CD4-positive, alpha-beta memory T cell (primary cell): Measurements from ENCODE around the gene TNIK. TPM values are rescaled to one million over a fixed set of nuclear protein-coding genes. Genes with fewer than 3 reads are reported as not detected.

Experiments used
- CTCF ChIA-PET: fragments of 350-600 bp; sonication (Branson Sonifier 250); formaldehyde crosslinking; loops from one replicate; lab custom pipeline; 2021; ENCODE audit warnings: inconsistent platforms; ENCODE audit not compliant: partially characterized antibody; lab: Charles Lee
- POLR2A ChIA-PET: fragments of 350-600 bp; sonication (Branson Sonifier 250); formaldehyde crosslinking; loops from one replicate; lab custom pipeline; 2021; ENCODE audit not compliant: partially characterized antibody; lab: Charles Lee
- DNase-seq, 5 donors: peaks; one replicate each; pipeline versions ENCODE4 v3.0.0 to v3.0.0-alpha.2; 2020 to 2022; ENCODE audit warnings: mixed read lengths in 1 of 5
- H3K27ac ChIP-seq: one replicate; pipeline ENCODE4 v1.7.0; 2013; ENCODE audit warnings: low read depth, low read length
- H3K27me3 ChIP-seq: 2 replicates; pipeline ENCODE4 v1.7.0; 2013; ENCODE audit warnings: mild to moderate bottlenecking, low read length, moderate library complexity; ENCODE audit not compliant: insufficient read depth
- H3K36me3 ChIP-seq: 2 replicates; pipeline ENCODE4 v1.7.0; 2013; ENCODE audit warnings: mild to moderate bottlenecking, low read length, moderate library complexity; ENCODE audit not compliant: insufficient read depth
- H3K4me1 ChIP-seq: 2 replicates; pipeline ENCODE4 v1.7.0; 2013; ENCODE audit warnings: mild to moderate bottlenecking, low read length, moderate library complexity; ENCODE audit not compliant: insufficient read depth
- H3K4me3 ChIP-seq, 2 donors: one replicate each; pipeline ENCODE4 v1.7.0; 2013; ENCODE audit warnings: low read length in 2 of 2, mild to moderate bottlenecking in 1 of 2
- H3K9me3 ChIP-seq, 2 donors: one replicate each; pipeline ENCODE4 v1.7.0; 2013; ENCODE audit warnings: low read length in 2 of 2, control low read depth in 1 of 2; ENCODE audit not compliant: control insufficient read depth in 1 of 2
- H3K27ac Mint-ChIP-seq, 7 donors: one replicate each; pipeline ENCODE4 v1.8.0; 2020 to 2021; ENCODE audit warnings: mixed read lengths in 7 of 7, mild to moderate bottlenecking in 6 of 7, inconsistent platforms in 3 of 7, moderate library complexity in 3 of 7
- H3K27me3 Mint-ChIP-seq, 2 donors: one replicate each; pipeline ENCODE4 v1.8.0; 2020 to 2021; ENCODE audit warnings: mixed read lengths in 2 of 2
- H3K36me3 Mint-ChIP-seq, 2 donors: one replicate each; pipeline ENCODE4 v1.8.0; 2020 to 2021; ENCODE audit warnings: mixed read lengths in 2 of 2, inconsistent platforms in 1 of 2, mild to moderate bottlenecking in 1 of 2
- H3K4me1 Mint-ChIP-seq, 4 donors: one replicate each; pipeline ENCODE4 v1.8.0; 2020 to 2021; ENCODE audit warnings: mixed read lengths in 4 of 4, mild to moderate bottlenecking in 1 of 4
- H3K4me3 Mint-ChIP-seq, 8 donors: one replicate each; pipeline ENCODE4 v1.8.0; 2020 to 2021; ENCODE audit warnings: mixed read lengths in 8 of 8, mild to moderate bottlenecking in 7 of 8, moderate library complexity in 6 of 8, inconsistent platforms in 3 of 8
- H3K9me3 Mint-ChIP-seq, 8 donors: one replicate each; pipeline ENCODE4 v1.8.0; 2020 to 2021; ENCODE audit warnings: mixed read lengths in 8 of 8, mild to moderate bottlenecking in 5 of 8, inconsistent platforms in 3 of 8, moderate library complexity in 1 of 8
- intact Hi-C: fragments of 100-400 bp; cut with micrococcal nuclease; formaldehyde crosslinking; loops from one replicate; pipeline ENCODE4 v1.15.1; 2023
- polyA plus RNA-seq, 2 donors: library from polyadenylated mRNA; unstranded; fragments of 300-500 nt; fragmentation: Illumina TruSeq; gene quantifications; one replicate each; pipeline ENCODE4 v1.2.3, GENCODE V29; 2021
- total RNA-seq, 2 experiments: library from RNA; stranded (reverse); gene quantifications; one replicate each; pipeline ENCODE4 v1.2.3, GENCODE V29; 2021

Gene TNIK
- total and polyA plus RNA-seq, 4 experiments from 2014 or later: 14.6 to 93.5 (median 58.1) TPM

GRCh38 chr3:171258316-171258715 lies 201.9 kb downstream of the TNIK start:
- H3K9me3 Mint-ChIP-seq: peaks cover 0 to 7% (median 0%) of the 10 kb centered on the region in 8 donors
- no peak overlapping the region for H3K4me3 ChIP-seq
- no peak for DNase-seq
- H3K27ac ChIP-seq: peak overlapping the region; percentile 68
- H3K36me3 ChIP-seq: no peaks in the 10 kb centered on the region
- H3K36me3 Mint-ChIP-seq: peaks cover 0 to 2% of the 10 kb centered on the region in 2 donors
- H3K4me1 ChIP-seq: peaks cover 99% of the 10 kb centered on the region
- H3K4me1 Mint-ChIP-seq: peaks cover 82 to 99% (median 89%) of the 10 kb centered on the region in 4 donors
- intact Hi-C loops: loop anchor here (5.0 kb wide), 1 partner anchor 204 kb away; the partner anchor contains the start of gene TNIK
- H3K9me3 ChIP-seq: no peaks in the 10 kb centered on the region
- POLR2A ChIA-PET: interaction anchor here (1.0 to 7.0 kb wide), 6 partner anchors 9 to 202 kb away, joined by 3 to 59 read pairs (median 7); partner anchors contain the start of gene TNIK
- CTCF ChIA-PET: interaction anchor here (0.8 to 3.9 kb wide), 3 partner anchors 9 to 34 kb away, joined by 3 to 17 read pairs (median 4); no protein-coding TSS in a partner anchor
- peak overlapping the region in 4 of 8 donors; percentile 3 to 87 (median 63) for H3K4me3 Mint-ChIP-seq
- H3K27me3 Mint-ChIP-seq: no peaks in the 10 kb centered on the region
- H3K27ac Mint-ChIP-seq: peak overlapping the region in 6 of 7 donors; percentile 90 to 97 (median 96)
- H3K27me3 ChIP-seq: no peaks in the 10 kb centered on the region

- ChIA-PET POLR2A (interaction anchor here (1.0 to 7.0 kb wide), 8 partner anchors 9 to 203 kb away, joined by 3 to 59 read pairs (median 7); partner anchors contain the start of gene TNIK), CTCF (interaction anchor here (1.3 to 3.9 kb wide), 2 partner anchors 8 to 34 kb away, joined by 3 to 17 read pairs; no protein-coding TSS in a partner anchor)
- peaks cover 99% of the 10 kb centered on the region for H3K4me1 ChIP-seq
- Mint-ChIP-seq H3K4me1 (peaks cover 80 to 97% (median 88%) of the 10 kb centered on the region in 4 donors), H3K36me3 (peaks cover 0 to 4% of the 10 kb centered on the region in 2 donors), H3K27ac (peak overlapping the region in 6 of 7 donors; percentile 90 to 97 (median 96)), H3K4me3 (peak overlapping the region in 7 of 8 donors; percentile 32 to 87 (median 52)), H3K9me3 (peaks cover 0 to 7% (median 0%) of the 10 kb centered on the region in 8 donors), H3K27me3 (no peaks in the 10 kb centered on the region)
- DNase-seq: peak in 2 of 5 donors; percentile 31 to 33
- H3K4me3 ChIP-seq: peak overlapping the region in 1 of 2 donors; percentile 9
- no peaks in the 10 kb centered on the region for H3K36me3 ChIP-seq
- peak overlapping the region; percentile 68 for H3K27ac ChIP-seq
- H3K27me3 ChIP-seq: no peaks in the 10 kb centered on the region
- no peaks in the 10 kb centered on the region for H3K9me3 ChIP-seq
- intact Hi-C loops: loop anchor here (2.0 to 5.0 kb wide), 2 partner anchors 17 to 205 kb away; partner anchors contain the start of gene TNIK
Measured at GRCh38 chr3:171257251-171258203, 202.7 kb downstream of the TNIK start.

GRCh38 chr3:171256445-171257250 lies 203.6 kb downstream of the TNIK start:
- no peaks in the 10 kb centered on the region for H3K9me3 ChIP-seq
- peak overlapping the region; percentile 26 to 87 (median 57) for H3K4me3 Mint-ChIP-seq
- no peaks in the 10 kb centered on the region for H3K27me3 ChIP-seq
- ChIA-PET POLR2A (interaction anchor here (1.8 to 7.0 kb wide), 5 partner anchors 10 to 32 kb away, joined by 4 to 59 read pairs (median 7); no protein-coding TSS in a partner anchor), CTCF (interaction anchor here (1.0 to 3.9 kb wide), 6 partner anchors 7 to 73 kb away, joined by 3 to 17 read pairs (median 4); no protein-coding TSS in a partner anchor)
- peaks cover 0 to 7% (median 0%) of the 10 kb centered on the region in 8 donors for H3K9me3 Mint-ChIP-seq
- H3K4me1 Mint-ChIP-seq: peaks cover 81 to 97% (median 90%) of the 10 kb centered on the region in 4 donors
- intact Hi-C loops: loop anchor here (2.0 to 5.0 kb wide), 2 partner anchors 18 to 206 kb away; partner anchors contain the start of gene TNIK
- no peaks in the 10 kb centered on the region for H3K36me3 ChIP-seq
- peak overlapping the region; percentile 68 for H3K27ac ChIP-seq
- no peak for DNase-seq
- H3K4me1 ChIP-seq: peaks cover 99% of the 10 kb centered on the region
- H3K4me3 ChIP-seq: peak overlapping the region in 1 of 2 donors; percentile 16
- peak overlapping the region in 6 of 7 donors; percentile 90 to 97 (median 96) for H3K27ac Mint-ChIP-seq
- peaks cover 5 to 8% of the 10 kb centered on the region in 2 donors for H3K36me3 Mint-ChIP-seq
- no peaks in the 10 kb centered on the region for H3K27me3 Mint-ChIP-seq

GRCh38 chr3:171255236-171255806 lies 204.9 kb downstream of the TNIK start:
- H3K36me3 Mint-ChIP-seq: peaks cover 5 to 8% of the 10 kb centered on the region in 2 donors
- H3K9me3 ChIP-seq: no peaks in the 10 kb centered on the region
- H3K4me3 Mint-ChIP-seq: peak overlapping the region; percentile 31 to 87 (median 78)
- intact Hi-C loops: loop anchor here (5.0 kb wide), 1 partner anchor 207 kb away; the partner anchor contains the start of gene TNIK
- H3K9me3 Mint-ChIP-seq: peaks cover 0 to 7% (median 0%) of the 10 kb centered on the region in 8 donors
- H3K4me1 ChIP-seq: peaks cover 100% of the 10 kb centered on the region
- H3K27ac ChIP-seq: peak overlapping the region; percentile 68
- peak overlapping the region in 6 of 7 donors; percentile 90 to 97 (median 96) for H3K27ac Mint-ChIP-seq
- no peaks in the 10 kb centered on the region for H3K36me3 ChIP-seq
- ChIA-PET CTCF (interaction anchor here (0.8 to 1.7 kb wide), 9 partner anchors 10 to 310 kb away, joined by 3 to 4 read pairs (median 3); no protein-coding TSS in a partner anchor), POLR2A (interaction anchor here (0.7 to 7.0 kb wide), 14 partner anchors 9 to 268 kb away, joined by 3 to 59 read pairs (median 6); partner anchors contain the start of gene TNIK)
- no peaks in the 10 kb centered on the region for H3K27me3 Mint-ChIP-seq
- H3K4me1 Mint-ChIP-seq: peaks cover 83 to 98% (median 90%) of the 10 kb centered on the region in 4 donors
- peak overlapping the region; percentile 1 to 16 for H3K4me3 ChIP-seq
- H3K27me3 ChIP-seq: no peaks in the 10 kb centered on the region
- DNase-seq: peak in 4 of 5 donors; percentile 48 to 59 (median 52)

- Mint-ChIP-seq H3K9me3 (peaks cover 0 to 3% (median under 1%) of the 10 kb centered on the region in 8 donors), H3K27me3 (no peaks in the 10 kb centered on the region), H3K27ac (peak overlapping the region in 6 of 7 donors; percentile 90 to 97 (median 96)), H3K4me3 (peak overlapping the region in 7 of 8 donors; percentile 18 to 87 (median 79)), H3K4me1 (peaks cover 81 to 98% (median 86%) of the 10 kb centered on the region in 4 donors), H3K36me3 (peaks cover 6% of the 10 kb centered on the region in 2 donors)
- DNase-seq: no peak
- intact Hi-C loops: no loop called here
- Histone ChIP-seq H3K4me3 (no peak overlapping the region), H3K4me1 (peaks cover 100% of the 10 kb centered on the region), H3K36me3 (no peaks in the 10 kb centered on the region), H3K27me3 (no peaks in the 10 kb centered on the region), H3K9me3 (no peaks in the 10 kb centered on the region), H3K27ac (peak overlapping the region; percentile 68)
- CTCF ChIA-PET: interaction anchor here (1.0 kb wide), 1 partner anchor 66 kb away, joined by 3 read pairs; no protein-coding TSS in a partner anchor
- POLR2A ChIA-PET: interaction anchor here (1.7 to 7.0 kb wide), 6 partner anchors 8 to 205 kb away, joined by 5 to 59 read pairs (median 8); partner anchors contain the start of gene TNIK
Measured at GRCh38 chr3:171254315-171254714, 205.9 kb downstream of the TNIK start.
